Head of caudate nucleus (tissue), 42 donors: Measurements from ENCODE around the gene CLECL1.
"Not testable (repeated sequence)": the region's sequence is repeated elsewhere in the genome, so short reads cannot be mapped to it uniquely, and the experiment has no call there.

ENCODE experiments used
- DNase-seq, 42 donors: peaks; one replicate each; pipeline versions ENCODE4 v3.0.0 to v3.0.0-alpha.2; 2020 to 2021; ENCODE audit warnings: mixed read lengths in 7 of 42
- intact Hi-C: fragments of 100-400 bp; cut with DNase I; formaldehyde crosslinking; loops from one replicate; pipeline ENCODE4 v1.15.0; 2022

CLECL1 gene

DNA sequence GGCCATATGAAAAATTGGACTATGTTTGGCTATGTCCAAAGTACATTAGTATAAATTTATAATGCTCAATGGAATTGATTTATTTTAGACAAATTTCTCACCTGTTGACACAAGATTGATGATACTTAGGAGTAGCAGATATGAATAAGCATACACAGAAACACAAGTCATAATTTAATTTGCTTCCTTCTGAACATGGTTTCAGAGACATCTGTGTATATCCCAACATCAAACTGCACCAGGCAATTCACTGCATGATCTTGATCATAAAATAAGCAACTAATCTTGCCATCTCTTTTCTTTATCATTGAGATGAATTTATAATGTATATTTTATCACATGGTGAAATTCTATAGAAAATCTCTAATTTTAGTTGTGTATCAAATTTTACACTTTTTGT, 3.8 kb downstream of the CLECL1 start:
- DNase-seq = no peak
- intact Hi-C loops = no loop called here

DNA sequence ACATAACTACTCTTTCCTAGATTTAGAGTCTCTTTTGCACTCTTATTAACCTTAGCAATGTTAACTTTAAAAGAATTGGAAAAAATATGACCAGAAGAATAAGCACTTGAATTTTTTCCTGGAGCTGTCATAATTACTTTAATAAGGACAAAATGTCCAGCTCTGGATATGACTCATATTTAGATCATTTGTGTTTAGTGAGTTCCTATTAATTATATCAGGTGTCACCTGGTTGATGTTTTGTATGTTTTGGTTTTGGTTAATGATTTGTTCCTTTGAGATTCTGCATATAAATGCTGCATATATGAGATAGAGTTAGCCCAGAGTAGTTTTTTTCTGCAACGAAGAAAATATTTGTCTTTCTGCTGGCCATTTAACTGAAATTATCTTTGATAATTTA, 5.1 kb downstream of the CLECL1 start:
- intact Hi-C loops = no loop called here
- no peak for DNase-seq

DNA sequence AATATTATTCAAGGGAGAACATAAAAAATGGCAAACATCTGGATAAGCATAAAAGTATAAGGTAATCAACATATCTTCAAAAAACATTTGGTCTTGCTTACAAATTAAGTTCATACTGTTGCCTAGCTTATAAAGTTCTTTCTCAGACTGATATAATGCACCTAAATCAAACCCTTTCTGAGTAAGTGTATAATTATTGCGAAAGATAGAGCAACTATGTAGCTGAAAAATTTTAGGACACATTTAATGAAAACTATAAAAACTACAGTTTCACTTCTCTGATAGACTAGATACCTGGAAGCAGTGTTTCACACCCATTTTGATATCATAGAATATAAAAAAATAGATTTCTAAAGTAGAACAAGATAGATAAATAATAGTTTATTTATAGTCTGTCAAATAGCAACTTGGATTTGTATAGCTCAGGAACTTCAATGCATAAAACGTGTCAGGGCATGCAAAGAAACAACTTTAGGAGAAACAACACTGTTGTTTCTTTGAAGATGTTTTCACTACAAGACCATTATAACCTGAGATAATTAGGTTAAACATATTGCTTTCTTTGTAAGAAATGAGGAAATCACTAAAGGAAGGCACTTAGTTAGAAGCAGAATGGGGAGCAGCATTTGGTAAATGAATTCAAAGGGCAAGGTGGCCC, 7.6 kb downstream of the CLECL1 start:
- intact Hi-C loops = no loop called here

DNA sequence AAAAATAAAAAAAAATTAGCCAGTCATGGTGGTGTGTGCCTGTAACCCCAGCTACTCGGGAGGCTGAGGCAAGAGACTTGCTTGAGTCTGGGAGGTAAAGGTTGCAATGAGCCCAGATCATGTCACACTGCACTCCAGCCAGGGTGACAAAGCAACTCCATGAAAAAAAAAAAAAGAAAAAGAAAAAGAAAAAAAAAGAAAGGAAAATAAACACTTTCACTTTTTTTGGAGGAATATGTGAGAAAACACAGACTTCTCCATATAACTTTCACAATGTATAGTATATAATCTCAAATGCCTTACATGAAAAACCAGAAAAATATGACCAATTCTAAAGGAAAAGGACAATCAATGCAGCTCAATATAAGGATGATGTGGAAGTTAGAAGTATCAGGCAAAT, 8.9 kb downstream of the CLECL1 start:
- intact Hi-C loops = no loop called here
- no peak for DNase-seq

More for the DNA sequence above, 7.6 kb downstream of the CLECL1 start:
- DNase-seq = no peak

DNA sequence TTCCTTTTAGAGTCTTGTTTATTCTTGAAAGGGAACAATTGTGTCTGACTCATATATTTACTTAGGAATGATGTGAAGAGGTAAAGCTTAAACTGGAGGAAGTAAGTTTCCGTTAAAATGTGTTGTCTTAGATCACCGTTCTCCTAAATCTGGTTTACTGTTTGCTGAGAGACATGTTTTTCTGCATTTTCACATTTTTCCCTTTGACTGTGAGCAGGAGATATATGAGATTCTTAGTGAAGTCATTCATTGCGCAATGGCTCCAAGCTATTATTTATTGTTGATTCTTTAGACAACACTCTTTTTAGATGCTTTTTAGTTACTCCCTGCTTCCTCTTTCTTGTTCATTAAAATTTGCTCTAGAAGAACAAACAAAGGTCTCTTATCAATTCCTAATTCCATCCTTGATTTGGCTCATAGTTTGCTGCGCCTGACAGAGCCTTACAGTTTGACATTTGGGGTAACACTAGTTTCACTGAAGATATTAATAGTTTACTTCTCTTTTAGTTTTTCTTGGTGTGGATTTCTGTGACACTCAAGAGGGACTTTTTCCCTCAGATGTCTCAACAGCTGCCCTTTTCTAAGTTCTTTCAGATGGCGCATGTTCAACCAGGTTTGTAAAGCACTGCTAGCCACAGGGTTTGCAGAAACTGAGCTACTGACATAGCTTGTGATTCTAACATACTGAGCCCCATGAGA, 11.4 kb downstream of the CLECL1 start:
- intact Hi-C loops = no loop called here
- DNase-seq = no peak

DNA sequence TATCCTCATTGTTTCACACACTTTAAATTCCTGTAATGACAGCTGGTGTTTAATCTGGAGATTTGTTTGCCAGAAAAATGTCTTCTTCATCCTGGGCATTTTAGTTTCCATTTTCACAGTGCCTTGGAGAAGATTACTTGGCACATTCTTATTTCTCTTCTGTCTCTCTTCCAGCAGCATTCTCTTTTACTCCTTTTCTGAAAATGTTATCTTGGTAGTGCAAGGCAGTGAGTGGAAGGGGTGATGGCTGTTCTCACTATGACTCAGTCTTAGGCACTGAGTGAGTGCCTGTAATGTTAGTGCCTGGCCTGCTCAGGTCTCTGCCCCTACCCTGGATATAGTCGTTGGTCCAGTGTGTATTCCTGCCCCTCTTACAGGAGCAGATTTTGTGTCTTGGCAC, 13.1 kb downstream of the CLECL1 start:
- intact Hi-C loops = no loop called here
- no peak for DNase-seq

DNA sequence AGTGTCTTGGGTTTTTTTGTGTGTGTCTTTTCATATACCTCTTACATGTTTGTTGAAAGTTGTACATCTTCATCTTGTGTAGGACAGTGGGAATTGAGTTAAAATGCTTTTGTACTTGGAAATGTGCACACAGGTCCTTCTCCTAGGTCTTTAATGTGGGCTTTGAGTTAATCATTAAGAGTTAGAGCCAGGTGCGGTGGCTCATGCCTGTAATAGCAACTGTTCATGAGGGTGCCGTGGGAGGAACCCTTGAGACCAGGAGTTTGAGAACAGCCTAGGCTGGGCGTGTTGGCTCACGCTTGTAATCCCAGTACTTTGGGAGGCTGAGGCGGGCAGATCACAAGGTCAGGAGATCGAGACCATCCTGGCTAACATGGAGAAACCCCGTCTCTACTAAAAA, 13.9 kb downstream of the CLECL1 start:
- DNase-seq = no peak
- intact Hi-C loops = no loop called here

DNA sequence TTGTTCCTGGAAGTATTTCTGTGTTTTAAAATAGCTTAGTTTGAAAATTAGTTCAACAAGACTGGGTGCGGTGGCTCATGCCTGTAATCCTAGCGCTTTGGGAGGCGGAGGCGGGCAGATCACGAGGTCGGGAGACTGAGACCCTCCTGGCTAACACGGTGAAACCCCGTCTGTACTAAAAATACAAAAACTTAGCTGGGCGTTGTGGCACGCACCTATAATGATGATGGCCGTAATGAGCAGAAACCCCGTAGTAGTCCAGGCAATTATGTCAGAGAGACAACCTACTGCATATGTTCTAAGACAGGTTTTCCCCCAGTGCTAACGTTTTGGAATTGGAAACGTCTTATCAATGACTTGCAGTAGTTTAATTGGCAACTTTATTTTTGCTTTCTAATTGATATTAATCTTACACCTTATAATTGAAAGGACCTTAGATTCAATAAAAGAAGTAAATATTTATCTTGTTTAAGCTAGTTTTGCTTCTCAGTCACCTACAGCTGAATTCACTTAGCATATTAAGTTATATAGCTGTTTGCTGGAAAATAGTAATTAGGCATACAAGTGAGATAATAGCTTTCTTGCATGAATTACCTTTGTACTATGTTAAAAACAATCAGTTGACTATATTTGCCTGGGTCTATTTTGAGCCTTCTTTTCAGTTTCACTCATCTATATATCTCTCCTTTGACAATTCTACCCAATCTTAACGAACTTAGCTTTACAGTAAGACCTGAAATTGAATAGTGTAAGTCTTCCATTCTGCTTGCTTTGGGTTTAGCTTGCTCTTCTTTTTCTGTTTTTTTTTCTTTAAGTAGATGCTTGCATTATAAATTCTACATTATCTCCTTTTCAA, 15.6 kb downstream of the CLECL1 start:
- no peak for DNase-seq
- intact Hi-C loops = no loop called here

DNA sequence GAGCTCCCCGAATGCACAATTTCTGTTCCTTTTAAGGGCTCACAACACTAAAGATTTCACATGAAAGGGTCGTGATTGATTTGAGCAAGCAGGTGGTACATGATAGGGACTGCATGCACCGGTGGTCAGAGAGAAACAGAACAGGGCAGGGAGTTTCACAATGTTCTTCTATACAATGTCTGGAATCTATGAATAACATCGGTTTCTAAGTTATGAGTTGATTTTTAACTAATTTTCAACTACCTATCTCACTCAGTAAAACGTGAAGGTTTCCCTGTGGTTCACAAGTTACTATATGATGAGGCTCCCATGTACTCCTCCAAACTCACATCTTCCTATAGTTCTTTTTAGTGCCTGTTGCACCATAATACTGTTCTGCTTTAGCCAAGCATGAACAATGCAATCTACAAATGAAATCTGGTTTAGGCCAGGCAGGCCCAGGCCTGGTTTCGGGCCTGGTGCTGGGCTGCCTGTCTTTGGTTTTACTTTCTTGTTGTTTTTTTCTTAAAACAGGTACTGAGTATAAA, 19.8 kb downstream of the CLECL1 start:
- intact Hi-C loops, DNase-seq: not testable (repeated sequence)

DNA sequence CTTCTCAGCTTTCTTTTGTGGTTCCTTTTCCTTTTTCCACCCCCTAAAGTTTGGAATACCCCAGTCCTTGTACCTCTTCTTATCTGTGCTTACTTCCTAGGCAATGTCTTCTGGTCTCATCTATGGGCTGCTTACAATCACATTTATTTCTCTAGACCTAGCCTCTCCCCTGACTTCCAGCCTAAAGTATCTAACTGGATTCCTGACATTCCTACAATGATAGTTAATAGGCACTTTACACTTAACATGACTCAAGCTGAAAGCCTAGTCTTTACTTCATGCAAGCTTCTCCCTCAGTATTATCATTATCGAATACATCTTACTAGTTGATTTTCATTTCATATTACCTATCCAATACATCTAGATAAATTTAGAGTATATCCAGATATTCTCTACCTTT, 21.2 kb downstream of the CLECL1 start:
- DNase-seq = no peak
- intact Hi-C loops = no loop called here

DNA sequence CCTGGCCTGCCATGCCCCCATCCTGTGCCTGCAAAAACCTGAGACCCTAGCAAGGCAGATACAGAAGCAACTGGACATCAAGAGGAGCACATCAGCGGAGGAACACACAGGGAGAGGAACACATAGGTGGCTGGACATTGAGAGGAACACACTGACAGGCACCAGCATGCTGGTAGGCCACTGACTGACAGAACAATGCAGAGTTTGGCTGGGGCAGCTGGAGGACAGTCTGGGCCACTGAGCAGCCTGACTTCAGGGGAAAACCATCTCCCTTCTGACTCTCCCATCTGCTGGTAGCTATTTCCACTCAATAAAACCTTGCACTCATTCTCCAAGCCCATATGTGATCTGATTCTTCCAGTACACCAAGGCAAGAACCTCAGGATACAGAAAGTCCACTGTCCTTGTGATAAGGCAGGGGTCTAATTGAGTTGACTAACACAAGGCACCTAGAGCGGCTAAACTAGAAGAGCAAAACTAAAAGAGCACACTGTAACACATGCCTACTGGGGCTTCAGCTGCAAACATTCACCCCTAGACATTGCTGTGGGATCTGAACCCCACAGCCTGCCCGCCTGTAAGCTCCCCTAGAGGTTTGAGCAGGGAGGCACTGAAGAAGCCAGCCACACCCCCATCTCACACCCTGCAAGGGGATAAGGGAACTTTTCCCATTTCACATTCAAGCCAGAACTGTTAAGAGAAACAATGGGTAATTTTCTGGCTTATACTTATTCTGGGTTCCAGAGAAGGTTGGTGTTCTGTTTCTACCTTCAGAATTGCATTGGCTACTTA, 22.1 kb downstream of the CLECL1 start:
- DNase-seq = no peak
- intact Hi-C loops = no loop called here

DNA sequence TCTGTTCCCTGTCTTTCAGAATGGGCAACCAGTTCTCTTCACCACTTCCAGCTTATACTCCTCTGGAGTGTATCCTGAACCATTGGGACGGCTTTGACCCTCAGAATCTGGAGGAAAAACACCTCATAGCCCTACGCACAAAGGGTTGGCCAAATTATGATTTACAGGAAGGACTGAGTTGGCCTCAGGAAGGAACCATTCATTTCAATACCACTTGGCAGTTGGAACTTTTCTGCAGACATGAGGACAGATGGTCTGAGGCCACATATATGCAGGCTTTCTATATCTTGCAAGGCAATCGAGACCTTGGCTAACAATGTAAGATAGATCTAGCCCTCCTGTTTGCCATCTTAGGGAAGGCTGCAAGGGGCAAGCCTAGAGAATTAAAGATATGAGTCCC, 24.0 kb downstream of the CLECL1 start:
- intact Hi-C loops = loop anchor here (5.0 kb wide), 1 partner anchor 72 kb away; no protein-coding TSS in a partner anchor
- no peak for DNase-seq

DNA sequence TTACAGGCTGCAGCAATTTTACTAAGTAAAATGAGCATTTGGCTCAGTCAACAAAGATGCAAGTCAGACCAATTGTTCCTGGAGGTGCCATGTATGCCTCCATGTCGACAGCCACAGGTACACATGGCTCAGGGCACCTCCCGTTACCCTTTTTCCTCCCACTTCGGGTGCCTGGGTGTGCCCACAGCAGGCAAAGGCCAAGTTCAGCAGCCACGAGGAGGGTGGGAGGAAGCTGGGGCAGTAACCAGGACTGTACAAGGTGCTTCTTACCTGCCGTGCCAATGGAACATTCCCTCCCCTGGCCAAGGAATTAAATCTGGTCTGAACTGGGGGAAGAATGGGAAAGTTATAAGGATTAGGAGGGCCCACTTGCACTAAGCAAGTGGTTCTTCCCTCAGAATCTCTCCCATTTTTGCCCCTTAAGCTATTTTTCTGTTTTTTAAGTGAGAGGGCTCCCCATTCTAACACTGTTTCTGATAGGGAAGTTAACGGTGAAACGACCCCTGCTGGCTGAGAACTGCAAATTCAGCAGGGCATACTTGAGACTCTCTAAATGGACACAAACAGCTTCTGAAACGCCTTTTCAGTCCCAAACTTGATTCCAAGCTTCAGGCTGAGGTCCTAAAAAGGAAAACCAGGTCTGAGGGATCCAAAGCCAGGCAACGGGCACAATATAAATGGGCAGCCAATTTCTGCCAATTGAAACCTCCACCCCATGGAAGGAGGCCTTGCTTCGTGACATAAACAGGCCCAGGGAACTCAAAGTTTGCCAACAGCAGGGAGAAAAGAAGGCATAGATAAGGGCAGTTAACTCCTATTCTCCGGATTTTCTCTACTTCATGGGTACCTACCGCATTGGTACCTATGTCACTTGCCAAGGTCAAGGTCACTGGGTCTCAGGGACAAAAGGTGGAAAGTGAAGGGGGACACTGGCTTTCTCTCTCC, 24.8 kb downstream of the CLECL1 start:
- intact Hi-C loops = loop anchor here (5.0 kb wide), 1 partner anchor 71 kb away; no protein-coding TSS in a partner anchor
- peak in 41 of 42 donors; percentile 21 to 80 (median 58) for DNase-seq

DNA sequence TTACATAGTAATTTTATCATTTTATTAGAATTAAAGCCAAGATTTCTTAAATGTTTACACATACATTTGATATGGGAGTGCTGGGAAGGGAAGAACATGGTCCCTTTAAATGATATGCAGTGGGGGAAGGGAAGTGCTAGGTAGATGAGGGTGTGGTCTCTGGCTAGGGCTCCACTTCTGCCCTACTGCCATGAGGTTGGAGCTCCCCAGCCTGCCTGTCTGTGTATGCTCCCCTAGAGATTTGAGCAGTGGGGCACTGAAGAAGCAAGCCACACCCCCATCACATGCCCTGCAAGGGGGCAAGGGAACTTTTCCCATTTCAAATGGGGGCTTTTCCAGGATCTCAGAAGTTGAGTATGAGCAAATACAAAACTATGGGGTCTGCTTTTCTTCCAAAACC, 25.5 kb downstream of the CLECL1 start:
- no peak for DNase-seq
- intact Hi-C loops = loop anchor here (5.0 kb wide), 1 partner anchor 70 kb away; no protein-coding TSS in a partner anchor

DNA sequence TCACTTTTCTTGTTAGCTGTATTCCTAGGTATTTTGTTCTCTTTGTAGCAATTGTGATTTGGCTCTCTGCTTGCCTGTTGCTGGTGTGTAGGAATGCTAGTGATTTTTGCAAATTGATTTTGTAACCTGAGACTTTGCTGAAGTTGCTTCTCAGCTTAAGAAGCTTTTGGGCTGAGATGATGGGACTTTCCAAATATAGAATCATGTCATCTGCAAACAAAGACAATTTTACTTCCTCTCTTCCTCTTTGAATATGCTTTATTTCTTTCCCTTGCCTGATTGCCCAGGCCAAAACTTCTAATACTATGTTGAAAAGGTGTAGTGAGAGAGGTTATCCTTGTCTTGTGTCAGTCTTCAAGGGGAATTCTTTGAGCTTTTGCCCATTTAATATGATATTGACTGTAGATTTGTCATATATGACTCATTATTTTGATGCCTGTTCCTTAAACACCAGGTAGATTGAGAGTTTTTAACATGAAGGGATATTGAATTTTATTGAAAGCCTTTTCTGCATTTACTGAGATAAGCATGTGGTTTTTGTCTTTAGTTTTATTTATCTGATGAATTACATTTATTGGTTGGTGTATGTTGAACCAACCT, 26.7 kb downstream of the CLECL1 start:
- no peak for DNase-seq
- intact Hi-C loops = loop anchor here (5.0 kb wide), 1 partner anchor 69 kb away; no protein-coding TSS in a partner anchor

DNA sequence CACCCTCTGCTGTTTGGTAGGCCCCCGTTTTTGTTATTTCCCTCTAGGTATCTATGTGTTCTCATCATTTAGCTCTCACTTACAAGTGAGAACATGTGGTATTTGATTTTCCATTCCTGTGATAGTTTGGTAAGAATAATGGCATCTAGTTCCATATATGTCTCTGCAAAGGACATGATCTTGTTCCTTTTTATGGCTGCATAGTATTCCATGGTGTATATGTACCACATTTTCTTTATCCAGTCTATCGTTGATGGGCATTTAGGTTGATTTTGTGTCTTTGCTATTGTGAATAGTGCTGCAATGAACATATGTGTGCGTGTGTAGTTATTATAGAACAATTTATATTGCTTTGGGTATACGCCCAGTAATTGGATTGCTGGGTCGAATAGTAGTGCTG, 28.3 kb downstream of the CLECL1 start:
- intact Hi-C loops, DNase-seq: not testable (repeated sequence)

DNA sequence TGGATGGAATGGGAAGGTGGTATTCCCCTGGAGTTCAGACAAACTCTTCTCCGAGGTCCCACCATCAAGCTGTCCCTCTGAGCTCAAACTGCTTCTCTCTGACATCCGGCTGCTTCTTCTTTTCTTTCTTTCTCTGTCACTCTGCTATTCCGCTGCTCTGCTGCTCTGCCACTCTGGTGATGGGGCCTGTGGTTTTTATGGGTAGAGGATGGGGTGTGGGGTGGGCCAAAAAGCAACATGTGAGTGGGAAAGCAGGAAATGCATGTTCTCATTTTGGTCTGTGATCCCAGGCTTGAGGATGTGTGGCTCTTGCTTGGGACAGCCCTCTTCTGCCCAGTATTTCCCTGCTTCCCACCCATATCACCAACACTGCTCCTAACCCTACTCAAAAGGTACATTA, 30.6 kb downstream of the CLECL1 start:
- no peak for DNase-seq

More for the DNA sequence above, 30.6 kb downstream of the CLECL1 start:
- intact Hi-C loops = no loop called here
